GM12891 (cell line): Measurements from ENCODE around the gene MAN2A2.

Experiments
- POLR2A ChIP-seq: IDR thresholded peaks from 2 replicates; pipeline ENCODE4 v1.6.1; 2011; ENCODE audit warnings: low read depth, low read length, control low read depth
- POLR2AphosphoS5 ChIP-seq: IDR thresholded peaks from 2 replicates; pipeline ENCODE4 v1.6.1; 2011; ENCODE audit warnings: low read depth, low read length, control low read depth
- SPI1 ChIP-seq: IDR thresholded peaks from 2 replicates; pipeline ENCODE4 v1.6.1; 2011; ENCODE audit warnings: low read depth, low read length, control low read depth

DNA sequence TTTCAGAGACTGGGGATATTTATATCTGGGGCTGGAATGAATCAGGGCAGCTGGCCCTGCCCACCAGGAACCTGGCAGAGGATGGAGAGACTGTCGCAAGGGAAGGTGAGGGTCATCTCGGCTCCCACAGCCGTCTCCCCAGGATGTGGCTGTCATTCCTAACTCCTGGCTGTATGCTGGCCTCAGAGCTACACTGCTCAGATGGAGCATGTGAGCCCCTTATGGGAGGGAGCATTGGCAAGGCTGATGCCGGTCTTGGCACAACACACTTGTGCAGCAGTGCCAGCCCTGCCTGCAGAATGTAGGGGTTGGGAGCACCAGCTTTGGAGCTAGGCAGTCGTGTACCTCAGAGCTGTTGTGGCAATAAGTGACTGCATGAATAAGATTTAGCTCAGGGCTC is 56.8 kb downstream of the MAN2A2 start:
- TF ChIP-seq POLR2A, result no peak
- TF ChIP-seq SPI1, result no peak
- TF ChIP-seq POLR2AphosphoS5, result no peak
